ENCODE data around the gene AGPAT2.

The AGPAT2 gene

GRCh38 chr9:136687721-136688223 is 515 bp upstream of the AGPAT2 start:
- DNase-seq (ENCODE audit: low read depth), result no peak

- DNase-seq (ENCODE audit: low read depth), result no peak
These were observed 793 bp downstream of the AGPAT2 start for GRCh38 chr9:136686534-136686793.

- DNase-seq (ENCODE audit: low read depth), result no peak
These were observed 1.3 kb downstream of the AGPAT2 start for GRCh38 chr9:136685790-136686533.

- no peak for DNase-seq (ENCODE audit: low read depth)
These were observed 2.0 kb downstream of the AGPAT2 start for GRCh38 chr9:136685216-136685615.

- DNase-seq (ENCODE audit: low read depth), result no peak
These were observed 2.5 kb downstream of the AGPAT2 start for GRCh38 chr9:136684799-136685198.

- DNase-seq (ENCODE audit: low read depth), result no peak
These were observed 2.9 kb downstream of the AGPAT2 start for GRCh38 chr9:136684339-136684738.

- DNase-seq (ENCODE audit: low read depth), result no peak
These were observed 3.5 kb downstream of the AGPAT2 start for GRCh38 chr9:136683755-136684154.

- no peak for DNase-seq (ENCODE audit: low read depth)
These were observed 4.0 kb downstream of the AGPAT2 start for GRCh38 chr9:136683173-136683745.

GRCh38 chr9:136682710-136683109 is 4.5 kb downstream of the AGPAT2 start:
- no peak for DNase-seq (ENCODE audit: low read depth)

- DNase-seq (ENCODE audit: low read depth), result no peak
These were observed 5.1 kb downstream of the AGPAT2 start for GRCh38 chr9:136681945-136682699.

- no peak for DNase-seq (ENCODE audit: low read depth)
These were observed 6.2 kb downstream of the AGPAT2 start for GRCh38 chr9:136681029-136681428.

GRCh38 chr9:136679431-136679941 is 7.8 kb downstream of the AGPAT2 start:
- DNase-seq (ENCODE audit: low read depth), result no peak

GRCh38 chr9:136678624-136679023 is 8.6 kb downstream of the AGPAT2 start:
- no peak for DNase-seq (ENCODE audit: low read depth)

GRCh38 chr9:136678034-136678433 is 9.2 kb downstream of the AGPAT2 start:
- DNase-seq (ENCODE audit: low read depth), result no peak

GRCh38 chr9:136676920-136677686 is 10.2 kb downstream of the AGPAT2 start:
- no peak for DNase-seq (ENCODE audit: low read depth)

- no peak for DNase-seq (ENCODE audit: low read depth)
These were observed 10.9 kb downstream of the AGPAT2 start for GRCh38 chr9:136676297-136676794.

- DNase-seq (ENCODE audit: low read depth), result no peak
These were observed 11.6 kb downstream of the AGPAT2 start for GRCh38 chr9:136675477-136676296.

- no peak for DNase-seq (ENCODE audit: low read depth)
These were observed 12.4 kb downstream of the AGPAT2 start for GRCh38 chr9:136674786-136675349.

- DNase-seq (ENCODE audit: low read depth), result no peak
These were observed 13.1 kb downstream of the AGPAT2 start for GRCh38 chr9:136673975-136674785.
